Activated naive CD8-positive, alpha-beta T cell (primary cell): ENCODE data around the gene ELK1.

Experiments
- H3K27ac Mint-ChIP-seq: one replicate; pipeline ENCODE4 v1.8.0; 2021; ENCODE audit warnings: mixed read lengths
- H3K27me3 Mint-ChIP-seq: one replicate; pipeline ENCODE4 v1.8.0; 2021; ENCODE audit warnings: mixed read lengths
- H3K36me3 Mint-ChIP-seq: one replicate; pipeline ENCODE4 v1.8.0; 2021; ENCODE audit warnings: mixed read lengths
- H3K4me1 Mint-ChIP-seq: one replicate; pipeline ENCODE4 v1.8.0; 2021; ENCODE audit warnings: low read depth, mixed read lengths
- H3K4me3 Mint-ChIP-seq: one replicate; pipeline ENCODE4 v1.8.0; 2021; ENCODE audit warnings: mild to moderate bottlenecking, mixed read lengths
- H3K9me3 Mint-ChIP-seq: one replicate; pipeline ENCODE4 v1.8.0; 2021; ENCODE audit warnings: low read depth, mixed read lengths

ELK1 gene

DNA sequence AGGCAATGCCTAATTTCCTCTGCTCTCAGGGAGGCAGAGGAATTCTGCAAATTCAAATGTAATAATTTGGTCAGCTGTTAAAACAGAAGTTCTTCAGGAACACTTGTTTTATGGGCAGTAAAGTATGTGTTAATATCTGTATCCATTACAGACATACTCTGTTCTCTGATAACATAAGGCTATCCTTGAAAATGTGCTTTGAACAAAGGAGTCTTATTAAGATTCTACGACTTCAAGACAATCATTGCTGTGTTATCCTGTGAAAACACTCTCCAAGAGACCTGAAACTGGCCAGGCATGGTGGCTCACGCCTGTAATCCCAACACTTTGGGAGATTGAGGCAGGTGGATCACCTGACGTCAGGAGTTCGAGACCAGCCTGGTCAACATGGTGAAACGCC, 18.7 kb downstream of the ELK1 start:
- Mint-ChIP-seq H3K27me3 (no peaks in the 10 kb centered on the region), H3K9me3 (no peaks in the 10 kb centered on the region), H3K4me1 (peaks cover 20% of the 10 kb centered on the region)

DNA sequence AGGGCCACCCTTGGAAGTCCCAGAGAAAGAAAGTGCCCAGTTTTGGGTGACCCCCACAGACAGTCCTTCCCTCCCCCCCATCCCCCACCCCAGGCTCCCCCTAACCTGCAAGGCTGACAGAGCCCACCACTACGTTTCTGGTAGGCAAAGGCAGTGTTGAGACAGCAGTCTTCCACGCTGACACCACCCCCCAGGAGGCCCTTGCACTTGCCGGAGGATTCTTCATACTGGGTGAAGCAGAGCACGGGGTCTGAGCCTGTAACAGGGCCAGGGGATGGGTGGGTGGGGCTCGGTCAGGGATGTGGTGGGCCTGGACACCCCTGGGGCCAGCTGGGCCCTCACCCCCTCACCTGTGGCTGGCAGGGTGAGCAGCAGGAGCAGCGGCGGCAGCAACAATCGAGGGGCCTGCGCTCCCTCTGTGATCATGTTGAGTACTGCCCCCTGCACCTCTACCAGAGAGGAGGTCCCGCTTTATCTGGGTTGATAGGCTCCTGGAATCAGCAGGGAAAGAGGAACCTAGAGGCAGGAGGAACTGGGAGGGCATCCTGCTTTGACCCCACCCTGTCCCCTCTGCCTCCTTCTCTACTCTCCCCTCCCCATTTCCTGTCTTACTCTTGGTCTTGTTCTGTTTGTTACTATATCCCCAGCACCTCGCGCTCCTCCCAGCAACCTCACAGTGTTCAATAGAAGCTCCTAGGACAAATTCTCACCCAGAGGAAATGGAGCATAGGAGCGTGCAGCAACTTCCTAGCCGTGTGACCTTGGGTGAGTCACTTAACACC, 20.8 kb downstream of the ELK1 start, which contains the start of gene CFP:
Gene CFP, minus strand, starts transcription at position 512 of the 782 bp plus-strand sequence. Its CDS starts 86 bp downstream, at position 426.
- Mint-ChIP-seq H3K27me3 (no peaks in the 10 kb centered on the region), H3K27ac (peak within 1 kb of the TSS; percentile 51), H3K36me3 (no peaks in the 10 kb centered on the region), H3K4me3 (peak within 1 kb of the TSS; percentile 80), H3K9me3 (no peaks in the 10 kb centered on the region), H3K4me1 (peaks cover 19% of the 10 kb centered on the region)

More for the DNA sequence above, 18.7 kb downstream of the ELK1 start:
- Mint-ChIP-seq H3K27ac (no peak overlapping the region), H3K36me3 (no peaks in the 10 kb centered on the region), H3K4me3 (no peak overlapping the region)

DNA sequence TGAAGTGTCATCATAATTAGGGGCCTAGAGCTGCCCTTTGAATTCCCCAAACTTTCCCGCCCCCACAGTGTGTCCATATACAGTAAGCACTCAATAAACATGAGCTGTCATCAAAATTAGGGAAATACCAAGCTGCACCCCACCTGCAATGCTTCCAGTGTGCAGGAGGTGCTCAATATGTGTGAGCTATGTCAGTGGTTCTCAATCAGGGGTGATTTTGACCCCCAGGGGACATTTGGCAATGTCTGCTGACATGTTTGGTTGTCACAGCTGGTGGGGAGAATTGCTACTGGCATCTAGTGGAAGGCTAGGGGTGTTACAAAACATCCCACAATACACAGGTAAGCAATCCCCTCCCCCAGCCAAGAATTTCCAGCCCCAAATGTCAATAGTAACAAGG, 21.4 kb downstream of the ELK1 start:
- no peaks in the 10 kb centered on the region for H3K9me3 Mint-ChIP-seq
- H3K4me3 Mint-ChIP-seq: peak overlapping the region; percentile 80
- H3K4me1 Mint-ChIP-seq: peaks cover 19% of the 10 kb centered on the region

DNA sequence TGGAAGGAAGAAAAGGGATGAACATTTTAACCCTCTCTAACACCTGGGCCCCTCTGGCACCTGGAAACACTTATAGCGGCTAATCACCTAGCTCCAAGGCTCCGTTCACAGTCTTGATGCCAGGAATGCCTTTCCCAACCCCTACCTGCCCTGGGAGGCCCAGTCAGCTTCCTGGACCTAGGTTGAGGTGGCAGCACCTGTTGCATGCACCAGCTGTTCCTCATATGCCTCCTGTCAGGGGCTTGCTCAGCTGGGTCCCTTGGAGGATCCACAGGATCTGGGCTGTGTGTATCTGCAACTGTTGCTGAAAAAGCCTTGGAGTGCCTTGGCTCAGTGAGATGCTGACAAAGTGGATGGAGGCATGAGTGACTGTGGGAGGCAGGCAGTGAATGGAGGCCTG, 25.0 kb downstream of the ELK1 start:
- Mint-ChIP-seq H3K27me3 (no peaks in the 10 kb centered on the region), H3K4me1 (peaks cover 29% of the 10 kb centered on the region), H3K27ac (no peak overlapping the region), H3K4me3 (no peak overlapping the region), H3K9me3 (no peaks in the 10 kb centered on the region), H3K36me3 (no peaks in the 10 kb centered on the region)

More for the DNA sequence above, 21.4 kb downstream of the ELK1 start:
- Mint-ChIP-seq H3K27me3 (no peaks in the 10 kb centered on the region), H3K27ac (peak overlapping the region; percentile 50), H3K36me3 (no peaks in the 10 kb centered on the region)

DNA sequence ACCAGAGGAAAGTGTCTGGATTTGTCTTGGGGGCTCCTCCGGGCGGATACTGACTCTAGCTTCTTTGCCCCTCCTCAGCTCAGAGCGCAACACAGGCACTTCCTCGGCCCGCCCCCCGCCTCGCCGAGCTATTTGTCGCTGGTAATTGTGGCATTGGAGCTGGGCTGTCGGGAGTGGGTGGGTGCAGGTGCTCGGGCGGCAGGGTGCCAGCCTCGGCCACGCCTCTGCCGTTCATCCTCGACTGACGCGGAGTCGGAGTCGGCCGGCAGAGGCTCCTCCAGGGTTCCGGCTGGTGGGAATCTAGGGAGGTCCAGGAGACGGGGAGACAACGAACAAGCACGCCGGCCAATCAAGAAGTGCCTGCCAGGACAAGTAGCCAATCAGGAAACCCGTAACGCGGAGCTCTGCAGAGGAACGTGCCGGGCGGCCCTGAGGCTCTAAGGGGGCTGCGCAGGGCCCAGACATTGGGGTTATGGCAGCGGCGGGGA, 26.8 kb downstream of the ELK1 start:
- Mint-ChIP-seq H3K27ac (peak overlapping the region; percentile 34), H3K36me3 (no peaks in the 10 kb centered on the region), H3K4me3 (peak overlapping the region; percentile 81), H3K9me3 (no peaks in the 10 kb centered on the region), H3K27me3 (no peaks in the 10 kb centered on the region), H3K4me1 (peaks cover 21% of the 10 kb centered on the region)

DNA sequence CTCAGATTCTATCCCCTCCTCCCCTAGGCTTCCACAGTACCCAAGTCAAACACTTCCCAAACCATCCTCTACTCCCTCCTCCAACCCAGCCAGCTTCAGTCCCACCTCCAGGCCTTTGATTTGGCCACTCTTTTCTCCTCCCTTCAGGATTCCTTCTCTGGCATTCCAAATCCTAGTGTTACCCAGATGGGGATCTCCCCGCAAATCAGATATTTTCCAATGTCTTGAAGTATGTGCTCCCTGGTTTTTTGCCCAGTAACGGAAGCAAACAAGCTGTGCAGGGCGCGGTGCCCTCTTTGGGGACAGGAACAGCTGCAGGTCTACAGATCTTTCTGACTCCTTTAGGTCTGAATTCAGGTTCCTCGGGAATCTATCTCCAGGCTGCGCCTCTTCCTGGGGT, 28.5 kb downstream of the ELK1 start:
- no peak overlapping the region for H3K27ac Mint-ChIP-seq
- H3K4me1 Mint-ChIP-seq: peaks cover 17% of the 10 kb centered on the region
- H3K36me3 Mint-ChIP-seq: no peaks in the 10 kb centered on the region
- H3K9me3 Mint-ChIP-seq: no peaks in the 10 kb centered on the region
- H3K27me3 Mint-ChIP-seq: no peaks in the 10 kb centered on the region
- H3K4me3 Mint-ChIP-seq: no peak overlapping the region

DNA sequence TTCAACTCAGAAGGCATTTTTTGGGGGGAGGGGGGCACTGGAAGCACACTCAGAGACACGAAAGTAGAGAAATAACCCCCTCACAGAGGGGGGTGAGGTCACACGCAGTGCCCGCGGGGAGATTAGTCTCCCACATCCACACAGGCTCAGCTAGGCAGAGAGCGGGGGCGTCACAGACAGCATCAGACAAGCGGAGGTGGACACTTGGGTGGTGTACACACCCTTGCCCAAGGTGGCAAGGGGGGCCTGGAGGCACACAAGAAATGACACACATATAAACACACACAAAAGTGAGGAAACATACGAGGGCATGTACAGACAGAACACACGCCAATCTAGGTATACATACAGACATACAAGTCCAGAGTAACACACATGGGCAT, 30.1 kb downstream of the ELK1 start:
- Mint-ChIP-seq H3K27ac (no peak overlapping the region), H3K4me1 (peaks cover 17% of the 10 kb centered on the region), H3K27me3 (no peaks in the 10 kb centered on the region), H3K4me3 (peak overlapping the region; percentile 51), H3K9me3 (no peaks in the 10 kb centered on the region), H3K36me3 (no peaks in the 10 kb centered on the region)

DNA sequence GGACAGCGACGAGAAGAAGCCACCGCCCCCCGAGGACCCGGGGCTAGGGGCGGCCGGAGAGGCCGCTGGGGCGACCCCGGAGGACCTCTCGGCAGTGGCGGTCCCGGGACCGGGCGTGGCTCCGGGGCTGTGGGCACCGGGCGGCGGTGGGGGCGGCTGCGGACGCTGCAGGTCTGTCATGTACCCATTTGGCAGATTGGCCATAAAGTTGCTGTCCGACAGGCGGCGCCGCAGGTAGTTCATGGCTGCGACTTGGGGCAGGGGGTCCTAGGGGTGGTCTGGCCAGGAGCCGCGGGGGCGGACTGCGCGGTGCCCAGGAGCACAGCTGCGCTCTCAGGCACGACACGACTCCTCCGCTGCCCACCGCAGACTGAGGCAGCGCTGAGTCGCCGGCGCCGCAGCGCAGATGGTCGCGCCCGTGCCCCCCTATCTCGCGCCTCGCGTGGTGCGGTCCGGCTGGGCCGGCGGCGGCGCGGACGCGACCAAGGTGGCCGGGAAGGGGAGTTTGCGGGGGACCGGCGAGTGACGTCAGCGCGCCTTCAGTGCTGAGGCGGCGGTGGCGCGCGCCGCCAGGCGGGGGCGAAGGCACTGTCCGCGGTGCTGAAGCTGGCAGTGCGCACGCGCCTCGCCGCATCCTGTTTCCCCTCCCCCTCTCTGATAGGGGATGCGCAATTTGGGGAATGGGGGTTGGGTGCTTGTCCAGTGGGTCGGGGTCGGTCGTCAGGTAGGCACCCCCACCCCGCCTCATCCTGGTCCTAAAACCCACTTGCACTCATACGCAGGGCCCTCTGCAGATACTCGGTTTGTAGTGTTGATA, 30.7 kb downstream of the ELK1 start, which contains the start of gene SYN1:
Gene SYN1, minus strand, starts transcription at position 372 of the 817 bp plus-strand sequence. Its CDS starts 129 bp downstream, at position 243.
- Mint-ChIP-seq H3K36me3 (no peaks in the 10 kb centered on the region), H3K27me3 (no peaks in the 10 kb centered on the region), H3K4me1 (peaks cover 17% of the 10 kb centered on the region), H3K9me3 (no peaks in the 10 kb centered on the region), H3K4me3 (peak within 1 kb of the TSS; percentile 75), H3K27ac (no peak within 1 kb of the TSS)

DNA sequence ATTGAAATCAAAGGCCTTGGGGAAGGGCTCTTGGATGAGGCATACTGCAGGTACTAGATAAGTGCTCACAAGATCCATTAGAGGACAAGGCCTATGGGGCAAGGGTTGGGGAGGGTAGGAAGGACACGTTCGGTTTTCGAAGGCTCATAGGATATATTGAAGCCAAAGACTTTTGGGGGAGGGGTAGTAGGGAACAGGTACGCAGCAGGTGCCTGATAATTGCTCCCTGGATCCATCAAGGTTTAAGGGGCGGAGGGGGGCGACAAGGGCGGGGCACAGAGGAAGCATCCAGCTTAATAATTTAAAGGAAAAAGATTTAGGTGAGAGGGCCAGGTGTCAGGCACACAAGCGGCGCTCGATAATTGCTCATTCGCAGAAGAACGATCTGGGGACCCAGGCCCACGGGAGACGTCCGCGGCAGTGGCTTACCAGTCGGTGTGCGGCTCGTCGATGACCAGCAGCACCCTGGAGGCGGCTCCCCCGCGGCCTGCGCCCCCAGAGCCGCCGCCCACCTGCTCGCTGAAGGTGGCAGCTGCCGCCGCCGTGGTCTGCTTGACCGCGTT, 31.4 kb downstream of the ELK1 start:
- Mint-ChIP-seq H3K36me3 (no peaks in the 10 kb centered on the region), H3K27ac (no peak overlapping the region), H3K9me3 (no peaks in the 10 kb centered on the region), H3K27me3 (no peaks in the 10 kb centered on the region), H3K4me1 (peaks cover 17% of the 10 kb centered on the region), H3K4me3 (peak overlapping the region; percentile 75)

DNA sequence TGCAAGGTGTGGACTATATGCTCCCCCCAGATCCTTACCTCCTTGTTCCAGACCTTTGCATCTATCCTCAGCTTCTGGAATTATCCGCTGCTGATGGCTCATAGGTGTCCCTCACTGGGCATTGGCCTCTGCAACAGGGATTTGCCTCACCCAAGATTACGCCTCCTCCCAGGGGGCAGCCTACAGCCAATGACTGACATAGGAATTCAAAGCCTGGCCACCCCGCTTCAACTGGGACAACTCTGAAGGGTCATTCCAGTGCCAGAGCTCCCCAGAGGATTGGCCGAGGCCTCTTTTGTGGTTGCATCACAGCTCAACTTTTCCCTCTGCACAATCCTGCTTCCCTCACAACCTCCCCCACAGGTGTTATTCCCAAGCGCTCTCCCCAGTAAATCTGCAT, 35.7 kb downstream of the ELK1 start:
- Mint-ChIP-seq H3K9me3 (no peaks in the 10 kb centered on the region), H3K27me3 (no peaks in the 10 kb centered on the region), H3K4me3 (no peak overlapping the region), H3K36me3 (no peaks in the 10 kb centered on the region), H3K4me1 (peaks cover 3% of the 10 kb centered on the region), H3K27ac (no peak overlapping the region)

DNA sequence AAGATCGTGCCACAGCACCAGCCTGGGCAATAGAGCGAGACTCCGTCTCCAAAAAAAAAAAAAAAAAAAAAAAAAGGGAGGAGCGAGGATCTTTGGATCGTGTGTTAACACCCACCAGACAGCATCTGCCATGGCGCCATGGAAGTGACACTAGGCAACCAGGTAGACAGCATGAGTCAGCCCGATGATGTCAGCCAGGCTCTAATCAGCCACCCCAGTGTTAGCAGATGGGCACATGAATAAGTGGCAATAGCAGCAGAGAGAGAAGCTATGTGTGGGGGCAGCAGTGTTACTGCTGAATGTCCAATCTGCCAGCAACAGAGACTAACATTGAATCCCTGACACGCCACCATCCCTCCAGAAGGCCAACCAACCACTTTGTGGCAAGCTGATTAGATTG, 37.3 kb downstream of the ELK1 start:
- Mint-ChIP-seq H3K36me3 (no peaks in the 10 kb centered on the region), H3K4me3 (no peak overlapping the region), H3K27ac (no peak overlapping the region), H3K9me3 (no peaks in the 10 kb centered on the region), H3K27me3 (no peaks in the 10 kb centered on the region), H3K4me1 (peaks cover 2% of the 10 kb centered on the region)

DNA sequence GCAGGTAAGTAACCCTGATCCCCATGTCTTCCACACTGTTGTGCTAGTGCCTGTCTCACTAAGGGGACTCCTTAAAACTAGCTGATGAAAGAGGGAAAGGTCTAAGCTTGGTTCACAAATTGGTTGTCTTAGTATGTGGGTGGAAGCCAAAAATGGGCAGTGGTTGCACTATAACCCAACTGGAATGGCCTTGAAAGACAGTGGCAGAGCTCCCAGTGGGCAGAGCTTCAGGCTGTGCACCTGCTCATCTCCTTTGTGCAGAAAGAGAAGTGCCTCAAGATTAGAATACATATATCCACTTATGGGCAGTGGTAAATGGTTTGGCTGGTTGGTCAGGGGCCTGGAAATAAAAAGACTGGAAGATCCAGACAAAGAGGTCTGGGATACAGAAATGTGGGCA, 37.9 kb downstream of the ELK1 start:
- Mint-ChIP-seq H3K4me1 (peaks cover 5% of the 10 kb centered on the region), H3K27ac (no peak overlapping the region), H3K36me3 (no peaks in the 10 kb centered on the region), H3K27me3 (no peaks in the 10 kb centered on the region), H3K9me3 (no peaks in the 10 kb centered on the region), H3K4me3 (no peak overlapping the region)

DNA sequence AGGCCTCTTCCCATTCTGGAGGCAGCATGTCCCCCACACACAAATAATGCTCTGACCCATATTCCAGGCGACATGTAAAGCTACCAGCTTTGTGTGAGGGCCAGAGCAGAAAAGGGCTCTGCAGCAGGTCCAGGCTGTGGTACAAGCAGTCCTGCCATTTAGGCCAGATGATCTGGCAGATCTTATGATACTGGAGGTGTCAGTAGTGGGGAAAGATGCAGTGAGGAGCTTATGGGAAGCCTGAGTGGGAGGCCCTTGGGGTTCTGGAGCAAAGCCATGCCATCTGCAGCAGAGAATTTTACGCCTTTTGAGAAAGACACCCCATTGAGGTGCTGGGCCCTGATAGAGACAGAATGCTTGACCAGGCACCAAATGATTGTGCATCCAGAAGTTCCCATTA, 38.4 kb downstream of the ELK1 start:
- H3K27ac Mint-ChIP-seq: no peak overlapping the region
- no peaks in the 10 kb centered on the region for H3K27me3 Mint-ChIP-seq
- no peaks in the 10 kb centered on the region for H3K9me3 Mint-ChIP-seq
- H3K4me1 Mint-ChIP-seq: peaks cover 5% of the 10 kb centered on the region
- no peak overlapping the region for H3K4me3 Mint-ChIP-seq
- H3K36me3 Mint-ChIP-seq: no peaks in the 10 kb centered on the region

DNA sequence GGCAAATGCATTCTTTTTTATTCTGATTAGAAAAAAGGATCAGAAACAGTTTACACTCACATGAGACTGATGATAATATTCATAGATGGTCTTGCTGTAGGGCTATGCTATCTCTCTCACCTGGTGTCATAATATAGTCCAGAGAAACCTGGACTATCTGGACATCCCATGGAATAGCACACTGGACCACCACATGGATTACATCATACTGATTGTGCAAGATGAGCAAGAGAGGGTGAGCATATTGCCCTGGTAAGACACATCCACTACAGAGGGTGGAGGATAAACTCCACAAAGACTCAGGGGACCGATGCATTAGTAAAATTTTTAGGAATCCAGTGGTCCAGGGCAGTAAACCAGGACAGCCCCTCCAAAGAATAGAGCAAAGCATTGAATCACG, 38.9 kb downstream of the ELK1 start:
- no peak overlapping the region for H3K27ac Mint-ChIP-seq
- no peak overlapping the region for H3K4me3 Mint-ChIP-seq
- no peaks in the 10 kb centered on the region for H3K36me3 Mint-ChIP-seq
- peaks cover 5% of the 10 kb centered on the region for H3K4me1 Mint-ChIP-seq
- H3K9me3 Mint-ChIP-seq: no peaks in the 10 kb centered on the region
- no peaks in the 10 kb centered on the region for H3K27me3 Mint-ChIP-seq

DNA sequence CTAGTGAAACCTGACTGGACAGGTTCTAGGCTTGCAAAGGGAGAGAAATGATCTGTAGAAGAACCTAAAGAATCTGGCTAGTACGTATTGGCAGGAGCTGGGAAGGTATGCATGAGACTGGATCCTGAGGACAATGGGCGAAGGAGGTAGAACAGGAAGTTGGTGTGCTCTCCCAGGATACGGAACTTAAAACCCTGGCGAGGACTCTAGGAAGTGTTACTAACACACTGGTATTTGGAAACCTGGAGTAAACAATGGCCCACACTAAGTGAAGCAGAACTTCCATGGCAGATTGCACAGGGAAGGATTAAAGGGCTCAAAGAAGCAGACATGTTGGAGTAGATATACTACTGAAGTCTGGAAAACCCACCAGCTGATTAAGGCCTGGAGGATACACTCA, 39.9 kb downstream of the ELK1 start:
- H3K4me3 Mint-ChIP-seq: no peak overlapping the region
- no peak overlapping the region for H3K27ac Mint-ChIP-seq
- no peaks in the 10 kb centered on the region for H3K36me3 Mint-ChIP-seq
- no peaks in the 10 kb centered on the region for H3K27me3 Mint-ChIP-seq
- no peaks in the 10 kb centered on the region for H3K9me3 Mint-ChIP-seq
- peaks cover 5% of the 10 kb centered on the region for H3K4me1 Mint-ChIP-seq
